ENCODE results near the gene APBB1IP.
"Not testable (repeated sequence)": the region's sequence is repeated elsewhere in the genome, so short reads cannot be mapped to it uniquely, and the experiment has no call there.

The APBB1IP gene

DNA sequence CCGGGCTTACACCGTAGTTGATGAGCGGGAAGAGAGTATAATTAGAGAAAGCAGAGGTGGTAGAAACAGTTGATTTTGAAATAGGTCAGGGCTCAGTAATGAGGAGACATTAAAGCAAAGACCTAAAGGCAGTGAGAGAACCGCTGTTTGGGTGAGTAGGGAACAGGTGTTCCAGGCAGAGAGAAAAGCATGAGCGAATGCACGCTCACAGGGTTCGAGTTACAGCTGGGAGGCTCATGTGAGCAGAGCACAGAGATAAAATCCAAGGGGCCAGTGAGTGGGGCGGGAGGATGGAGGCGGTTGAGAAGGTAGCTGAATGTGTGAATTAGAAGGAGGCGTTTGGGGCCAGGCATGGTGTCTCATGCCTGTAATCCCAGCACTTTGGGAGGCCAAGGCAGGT is 39.9 kb downstream of the APBB1IP start:
- no peak for FAIRE-seq

GRCh38 chr10:26479766-26480492 is 41.8 kb downstream of the APBB1IP start:
- FAIRE-seq, result no peak

DNA sequence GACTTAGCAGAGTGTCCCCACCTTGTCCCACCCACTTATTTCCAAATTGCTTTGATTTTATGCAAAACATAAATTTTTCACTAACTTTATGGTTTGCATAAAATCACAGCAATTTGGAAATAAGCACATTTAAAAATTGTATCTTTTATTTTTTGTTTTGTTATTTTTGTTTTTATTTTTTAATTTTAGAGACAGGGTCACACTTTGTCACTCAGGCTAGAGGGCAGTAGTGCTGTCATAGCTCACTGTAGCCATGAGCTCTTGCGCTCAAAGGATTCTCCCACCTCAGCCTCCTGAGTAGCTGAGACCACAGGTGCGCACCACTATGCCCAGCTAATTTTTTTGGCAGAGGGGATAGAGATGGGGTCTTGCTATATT is 43.2 kb downstream of the APBB1IP start:
- FAIRE-seq, result no peak

GRCh38 chr10:26481914-26482550 is 43.9 kb downstream of the APBB1IP start:
- FAIRE-seq, result no peak

DNA sequence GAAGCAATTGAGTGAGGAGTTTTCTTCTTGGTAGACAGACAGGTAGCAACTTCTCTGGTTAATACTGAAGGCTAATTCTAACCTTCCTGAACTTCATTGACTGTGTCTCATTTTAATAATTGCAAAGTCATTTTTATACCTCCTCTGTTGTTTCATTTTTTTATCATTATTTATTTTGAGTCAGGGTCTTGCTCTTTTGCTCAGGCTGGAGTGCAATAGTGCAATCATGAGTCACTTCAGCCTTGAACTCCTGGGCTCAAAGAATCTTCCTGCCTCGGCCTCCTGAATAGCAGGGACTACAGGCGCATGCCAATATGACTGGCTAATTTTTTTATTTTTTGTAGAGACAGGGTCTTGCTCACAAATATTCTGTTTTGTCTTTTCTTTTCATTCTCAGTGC is 45.4 kb downstream of the APBB1IP start:
- FAIRE-seq, result no peak

GRCh38 chr10:26485150-26485941 is 47.2 kb downstream of the APBB1IP start:
- no peak for FAIRE-seq

- FAIRE-seq, result no peak
Measured at GRCh38 chr10:26486304-26486703, 48.2 kb downstream of the APBB1IP start.

DNA sequence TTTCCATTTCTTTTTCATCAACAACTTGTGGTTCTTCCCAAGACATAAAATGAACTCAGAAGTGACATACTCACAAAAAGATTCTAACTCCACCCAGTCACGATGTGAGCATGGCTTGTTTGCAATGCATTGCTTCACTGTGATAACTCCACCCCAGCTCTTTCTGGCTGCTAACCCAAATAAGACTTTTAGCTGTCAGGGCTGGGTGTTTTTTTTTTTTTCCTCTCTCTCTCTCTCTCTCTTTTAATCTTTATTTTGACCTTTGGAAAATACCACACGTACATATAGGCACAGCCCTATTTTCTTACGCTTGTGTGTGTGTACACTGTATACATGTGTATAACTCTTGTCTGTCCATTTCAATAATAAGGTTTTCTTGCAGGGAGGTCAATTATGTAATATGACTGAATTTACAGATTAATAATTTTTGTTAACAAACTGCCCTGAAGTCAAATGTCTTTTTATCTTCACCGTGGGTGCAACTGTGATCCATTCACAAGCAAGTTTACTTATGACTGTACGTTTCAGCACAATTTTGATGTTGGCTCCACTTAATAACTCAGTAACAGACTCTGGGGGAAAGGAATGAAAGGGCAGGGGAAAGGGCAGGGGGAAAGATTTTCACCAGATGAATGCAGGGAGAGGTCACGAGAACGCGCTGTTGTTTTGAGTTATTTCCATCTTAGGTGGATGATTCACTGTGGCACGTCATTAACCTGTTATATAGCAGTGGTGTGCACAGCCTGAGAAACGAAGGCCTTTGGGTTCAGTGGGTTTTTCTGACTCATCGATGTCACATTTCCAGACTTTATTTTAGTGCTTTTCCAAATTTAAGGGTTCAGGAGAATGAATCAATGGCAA is 49.1 kb downstream of the APBB1IP start:
- no peak for FAIRE-seq

DNA sequence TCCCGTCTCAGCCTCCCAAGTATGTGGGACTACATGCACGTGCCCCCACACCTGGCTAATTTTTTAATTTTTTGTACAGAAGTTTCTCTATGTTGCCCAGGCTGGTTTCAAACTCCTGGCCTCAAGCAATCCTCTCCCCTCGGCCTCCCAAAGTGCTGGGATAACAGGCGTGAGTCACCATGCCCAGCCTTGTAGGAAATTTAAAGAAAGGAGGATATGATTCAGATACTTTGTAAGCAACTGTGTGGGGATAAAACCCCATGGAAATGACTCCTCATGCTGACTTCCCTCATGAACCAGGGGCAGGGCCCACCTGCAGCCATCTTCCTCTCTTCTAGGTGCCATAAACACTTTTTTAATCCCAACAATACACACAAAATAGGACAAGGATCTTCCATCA is 50.2 kb downstream of the APBB1IP start:
- FAIRE-seq, result no peak

DNA sequence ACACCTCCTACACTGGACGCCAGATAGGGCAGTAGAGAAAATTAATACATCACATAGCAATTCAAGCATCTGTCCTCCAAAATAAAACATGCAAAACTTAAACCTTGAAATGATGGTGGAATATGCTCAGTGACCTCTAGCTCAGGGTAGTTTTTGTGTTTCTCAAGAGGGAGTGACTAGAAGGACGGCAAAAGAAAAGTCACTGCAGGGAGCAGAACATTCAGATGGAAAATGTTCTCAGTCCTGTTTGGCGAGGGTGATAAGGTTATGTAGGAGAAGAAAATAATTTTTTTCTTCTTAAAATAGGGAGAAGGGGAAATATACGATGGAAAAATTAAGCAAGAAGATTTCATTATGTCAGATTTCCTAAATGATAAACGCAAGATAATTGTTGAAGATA is 50.9 kb downstream of the APBB1IP start:
- no peak for FAIRE-seq

- FAIRE-seq, result not testable (repeated sequence)
Measured at GRCh38 chr10:26490367-26490766, 52.2 kb downstream of the APBB1IP start.

DNA sequence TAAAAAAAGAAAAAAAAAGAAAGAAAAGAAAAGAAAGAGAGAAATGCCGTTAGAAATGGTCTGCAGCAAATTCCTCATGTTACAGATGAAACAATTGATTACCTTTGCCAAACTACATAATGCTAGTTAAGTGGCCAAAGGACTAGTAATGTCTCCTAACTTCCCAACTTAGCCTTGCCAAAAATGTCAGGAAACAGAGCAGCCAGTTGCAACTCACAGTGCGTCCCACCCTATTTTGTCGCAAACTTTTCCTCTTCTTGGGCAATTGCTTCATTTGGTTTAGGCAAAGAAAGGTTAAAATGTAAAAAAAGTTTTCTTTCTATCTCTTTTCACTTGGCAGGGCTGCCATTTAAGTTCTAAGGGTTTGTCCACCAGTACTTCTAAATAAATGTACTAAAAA is 53.1 kb downstream of the APBB1IP start:
- FAIRE-seq, result no peak

DNA sequence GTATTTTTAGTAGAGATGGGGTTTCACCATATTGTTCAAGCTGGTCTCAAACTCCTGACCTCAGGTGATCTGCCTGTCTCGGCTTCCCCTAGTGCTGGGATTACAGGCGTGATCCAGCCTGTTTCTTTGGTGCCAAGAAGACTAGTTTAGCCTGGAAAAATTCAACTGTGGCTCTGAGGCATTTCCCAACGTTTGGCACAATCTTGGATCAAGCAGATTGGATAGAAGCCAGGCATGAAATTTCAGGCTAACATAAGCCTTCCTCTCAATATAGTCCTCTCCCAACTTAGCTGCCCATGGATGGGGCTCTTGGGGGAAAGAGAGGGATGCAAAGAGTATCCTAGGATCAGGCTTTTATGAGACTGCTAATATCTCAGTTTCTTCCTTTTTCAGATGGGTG is 53.8 kb downstream of the APBB1IP start:
- no peak for FAIRE-seq

- FAIRE-seq, result not testable (repeated sequence)
Measured at GRCh38 chr10:26492725-26493124, 54.6 kb downstream of the APBB1IP start.

DNA sequence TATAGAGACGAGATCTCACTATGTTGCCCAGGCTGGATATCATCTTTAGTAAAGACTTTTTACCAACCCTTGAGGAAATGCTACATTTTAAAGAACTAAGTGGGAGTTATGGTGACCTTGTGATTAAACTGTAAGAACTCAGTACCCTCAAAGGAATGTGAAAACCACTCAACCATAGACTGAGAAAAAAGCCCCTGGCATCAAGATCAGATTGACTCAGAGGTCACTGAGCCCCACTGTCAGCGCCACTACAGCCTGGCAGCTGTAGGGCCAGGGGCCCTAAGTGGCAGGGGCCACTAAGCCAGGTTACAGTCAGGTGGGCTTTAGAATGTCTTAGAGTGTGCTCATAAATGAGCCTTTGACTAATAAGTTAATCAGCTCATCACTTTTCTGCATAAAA is 55.9 kb downstream of the APBB1IP start:
- no peak for FAIRE-seq

DNA sequence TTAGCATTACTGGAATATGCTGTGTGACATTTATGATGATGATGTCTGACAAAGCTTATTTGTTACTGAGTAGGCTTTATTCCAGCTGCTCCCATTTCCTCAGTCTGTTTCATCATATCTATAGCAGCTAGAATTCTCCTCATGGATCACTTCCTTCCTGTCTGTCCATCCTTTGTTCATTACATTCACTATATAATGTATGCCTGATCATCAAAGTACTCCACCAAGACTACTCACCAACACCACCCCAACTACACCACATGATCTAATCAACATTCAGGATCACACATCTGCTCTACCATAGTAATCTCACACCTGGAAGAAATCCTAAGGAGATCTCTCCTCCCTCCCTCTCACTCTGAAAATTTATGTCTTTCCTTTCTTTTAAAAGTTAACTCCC is 61.3 kb downstream of the APBB1IP start:
- FAIRE-seq, result no peak

- no peak for FAIRE-seq
Measured at GRCh38 chr10:26502986-26503385, 64.8 kb downstream of the APBB1IP start.

DNA sequence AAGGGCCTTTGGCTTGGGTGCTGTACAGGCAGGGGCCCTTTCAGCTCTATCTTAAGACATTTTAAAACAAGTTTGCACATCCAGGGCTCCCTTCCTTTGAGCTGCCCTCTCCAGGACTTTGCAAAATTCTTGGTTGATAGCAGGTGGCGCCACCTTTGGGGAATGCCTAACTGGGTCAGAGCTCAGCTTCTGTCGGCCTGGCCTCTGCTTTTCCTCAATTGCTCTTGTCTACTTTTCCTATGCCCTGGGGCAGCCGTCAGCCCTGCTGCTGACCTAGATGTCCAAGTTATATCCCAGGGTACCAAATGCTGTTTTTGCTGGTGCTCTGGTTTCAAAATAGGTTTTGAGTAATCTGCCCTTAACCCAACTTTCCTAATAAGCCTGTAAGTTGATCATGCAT is 65.8 kb downstream of the APBB1IP start:
- FAIRE-seq, result no peak

- not testable (repeated sequence) for FAIRE-seq
Measured at GRCh38 chr10:26504429-26504828, 66.3 kb downstream of the APBB1IP start.

DNA sequence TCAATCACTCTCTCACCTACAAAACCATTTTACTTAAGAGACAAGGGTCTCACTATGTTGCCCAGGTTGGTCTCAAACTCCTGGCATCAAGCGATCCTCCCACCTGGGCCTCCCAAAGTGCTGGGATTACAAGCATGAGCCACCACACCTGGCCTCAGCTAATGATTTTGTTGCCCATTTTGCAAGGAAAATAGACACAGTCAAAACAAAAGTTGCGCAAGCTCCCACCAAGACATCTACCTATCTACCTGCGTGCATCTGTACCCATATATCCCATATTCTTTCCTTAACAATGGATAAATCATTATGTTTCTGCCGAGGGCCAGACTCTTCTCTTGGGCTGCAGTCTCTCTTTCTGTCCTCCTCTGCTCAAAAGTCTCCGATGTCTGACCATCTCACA is 67.3 kb downstream of the APBB1IP start:
- no peak for FAIRE-seq

DNA sequence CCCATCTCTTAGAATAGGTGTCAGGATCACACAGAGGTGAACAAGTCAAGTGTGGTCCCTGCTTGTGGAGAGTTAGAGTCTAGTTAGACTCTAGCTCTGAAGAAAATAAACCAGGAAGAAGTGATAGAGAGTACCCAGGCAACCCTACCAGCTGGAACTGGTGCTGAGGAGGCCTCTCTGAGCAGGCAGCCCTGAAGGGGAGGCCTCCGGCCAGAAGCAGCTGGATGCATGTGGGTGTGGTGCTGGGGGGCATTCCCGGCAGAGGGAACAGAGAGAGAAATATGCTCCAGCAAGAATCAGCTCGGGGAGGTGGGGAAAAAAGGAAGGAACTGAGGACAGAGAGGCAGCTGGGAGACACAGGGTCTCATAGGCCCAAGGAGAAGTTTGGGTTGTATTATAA is 68.6 kb downstream of the APBB1IP start:
- FAIRE-seq, result no peak

GRCh38 chr10:26507441-26507840 is 69.3 kb downstream of the APBB1IP start:
- no peak for FAIRE-seq

DNA sequence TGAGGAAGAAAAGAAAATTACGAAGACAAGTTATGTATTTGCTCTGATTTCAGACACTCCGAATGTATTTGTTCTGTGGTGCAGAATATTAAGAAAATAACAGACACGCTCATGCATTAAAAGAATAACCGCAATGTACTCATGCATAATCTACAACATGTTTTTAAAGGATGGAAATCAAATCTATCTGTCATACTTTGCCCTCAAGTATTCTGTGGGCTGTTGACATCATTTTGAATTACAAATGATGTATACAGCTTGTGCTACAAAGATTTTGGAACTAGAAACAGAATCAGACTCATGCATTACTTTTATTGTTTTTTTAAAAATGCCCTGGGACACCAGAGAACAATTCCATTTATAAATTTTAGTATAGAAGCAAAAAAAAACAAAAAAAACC is 69.9 kb downstream of the APBB1IP start:
- no peak for FAIRE-seq
